Central memory CD8-positive, alpha-beta T cell (primary cell): ENCODE data around the gene FSTL4.
"Not testable (repeated sequence)": the region's sequence is repeated elsewhere in the genome, so short reads cannot be mapped to it uniquely, and the experiment has no call there.

Source experiments
- ATAC-seq: fragments of 150-1000 bp; cut with Tn5 transposase; replicated peaks from 2 replicates; pipeline ENCODE4 v1.10.0; 2022; ENCODE audit warnings: mild to moderate bottlenecking, moderate FRiP score, moderate number of reproducible peaks; ENCODE audit not compliant: poor library complexity, severe bottlenecking; ENCODE audit errors: extremely low read depth
- DNase-seq, 2 donors: peaks; one replicate each; pipeline ENCODE4 v3.0.0; 2021; ENCODE audit warnings: low spot score in 2 of 2
- H3K27ac Mint-ChIP-seq: one replicate; pipeline ENCODE4 v1.8.0; 2022; ENCODE audit warnings: low read depth, mild to moderate bottlenecking, moderate library complexity, mixed read lengths
- H3K27me3 Mint-ChIP-seq: one replicate; pipeline ENCODE4 v1.8.0; 2022; ENCODE audit warnings: mixed read lengths
- H3K36me3 Mint-ChIP-seq: one replicate; pipeline ENCODE4 v1.8.0; 2022; ENCODE audit warnings: mild to moderate bottlenecking, moderate library complexity, mixed read lengths; ENCODE audit not compliant: insufficient read depth
- H3K4me1 Mint-ChIP-seq: one replicate; pipeline ENCODE4 v1.8.0; 2022; ENCODE audit warnings: mixed read lengths
- H3K4me3 Mint-ChIP-seq: one replicate; pipeline ENCODE4 v1.8.0; 2022; ENCODE audit warnings: mild to moderate bottlenecking, moderate library complexity, mixed read lengths
- H3K9me3 Mint-ChIP-seq: one replicate; pipeline ENCODE4 v1.8.0; 2022; ENCODE audit warnings: mixed read lengths

Gene FSTL4

DNA sequence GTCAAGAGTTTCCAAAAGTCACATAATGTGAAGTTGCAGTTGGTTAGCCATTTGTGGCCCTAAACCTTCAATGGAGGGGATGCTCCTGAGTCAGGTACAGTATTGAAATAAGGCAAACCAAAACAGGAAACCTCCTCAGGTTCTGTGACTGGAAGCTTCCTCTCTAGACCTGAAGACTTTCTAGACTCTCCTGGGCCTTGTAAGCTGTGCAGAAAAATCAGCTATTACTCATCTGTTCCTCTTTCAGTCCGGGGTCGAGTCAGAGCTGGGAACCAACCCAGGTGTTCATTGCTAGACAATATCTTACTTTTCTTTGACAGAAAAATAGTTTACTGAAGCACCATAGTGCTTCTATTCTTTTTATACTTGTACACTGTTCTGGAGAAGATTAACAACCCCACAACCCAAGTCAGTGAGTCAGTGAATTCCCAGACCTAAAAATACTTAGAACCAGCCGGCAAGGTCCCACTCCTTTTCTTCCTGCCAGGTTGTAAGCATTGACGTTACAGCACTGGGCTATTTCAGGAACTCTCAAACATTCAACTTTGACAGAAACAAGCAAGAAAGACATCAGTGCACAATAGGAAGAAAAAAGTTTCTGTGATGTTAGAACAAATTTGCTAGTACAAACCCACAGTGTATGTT lies 47.3 kb downstream of the FSTL4 start:
- no peak overlapping the region for H3K4me3 Mint-ChIP-seq
- no peaks in the 10 kb centered on the region for H3K9me3 Mint-ChIP-seq
- H3K27me3 Mint-ChIP-seq: peaks cover 63% of the 10 kb centered on the region
- H3K4me1 Mint-ChIP-seq: no peaks in the 10 kb centered on the region
- no peaks in the 10 kb centered on the region for H3K36me3 Mint-ChIP-seq
- ATAC-seq: no peak
- no peak overlapping the region for H3K27ac Mint-ChIP-seq
- DNase-seq: no peak

GRCh38 chr5:133562554-133562953 lies 49.8 kb downstream of the FSTL4 start:
- no peak overlapping the region for H3K4me3 Mint-ChIP-seq
- H3K9me3 Mint-ChIP-seq: no peaks in the 10 kb centered on the region
- ATAC-seq: no peak

GRCh38 chr5:133559960-133560359 lies 52.4 kb downstream of the FSTL4 start:
- DNase-seq (no peak), ATAC-seq (no peak)
- Mint-ChIP-seq H3K4me3 (no peak overlapping the region), H3K36me3 (no peaks in the 10 kb centered on the region), H3K27me3 (peaks cover 69% of the 10 kb centered on the region), H3K27ac (no peak overlapping the region), H3K9me3 (no peaks in the 10 kb centered on the region), H3K4me1 (no peaks in the 10 kb centered on the region)

More at GRCh38 chr5:133562554-133562953, 49.8 kb downstream of the FSTL4 start:
- Mint-ChIP-seq H3K4me1 (no peaks in the 10 kb centered on the region), H3K27ac (no peak overlapping the region), H3K36me3 (no peaks in the 10 kb centered on the region), H3K27me3 (peaks cover 78% of the 10 kb centered on the region)
- DNase-seq: no peak

GRCh38 chr5:133556551-133556950 lies 55.8 kb downstream of the FSTL4 start:
- Mint-ChIP-seq H3K9me3 (no peaks in the 10 kb centered on the region), H3K27ac (no peak overlapping the region), H3K27me3 (peaks cover 68% of the 10 kb centered on the region), H3K36me3 (no peaks in the 10 kb centered on the region), H3K4me1 (no peaks in the 10 kb centered on the region), H3K4me3 (no peak overlapping the region)
- DNase-seq: no peak
- ATAC-seq: no peak

DNA sequence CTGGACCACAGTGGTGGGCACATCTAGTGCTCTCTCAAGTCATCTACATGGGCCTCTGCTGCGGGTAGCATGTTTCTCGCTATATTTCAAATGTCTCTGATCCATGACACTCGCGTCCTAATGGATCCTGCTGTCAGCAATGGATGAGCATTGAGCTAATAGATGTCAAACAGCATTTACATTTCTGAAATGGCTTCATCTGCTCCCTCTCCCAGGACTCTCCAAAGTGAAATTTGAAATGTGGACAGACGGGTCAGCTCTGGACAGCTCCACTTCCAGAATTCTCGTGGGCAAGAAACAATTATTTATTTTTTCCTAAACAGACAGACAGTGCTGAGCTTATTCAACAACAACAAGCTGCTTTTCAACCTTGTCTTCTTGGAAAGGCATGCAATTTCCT lies 58.1 kb downstream of the FSTL4 start:
- Mint-ChIP-seq H3K9me3 (no peaks in the 10 kb centered on the region), H3K36me3 (no peaks in the 10 kb centered on the region), H3K27ac (no peak overlapping the region), H3K4me3 (no peak overlapping the region), H3K27me3 (peaks cover 66% of the 10 kb centered on the region), H3K4me1 (no peaks in the 10 kb centered on the region)
- ATAC-seq (no peak), DNase-seq (no peak)

DNA sequence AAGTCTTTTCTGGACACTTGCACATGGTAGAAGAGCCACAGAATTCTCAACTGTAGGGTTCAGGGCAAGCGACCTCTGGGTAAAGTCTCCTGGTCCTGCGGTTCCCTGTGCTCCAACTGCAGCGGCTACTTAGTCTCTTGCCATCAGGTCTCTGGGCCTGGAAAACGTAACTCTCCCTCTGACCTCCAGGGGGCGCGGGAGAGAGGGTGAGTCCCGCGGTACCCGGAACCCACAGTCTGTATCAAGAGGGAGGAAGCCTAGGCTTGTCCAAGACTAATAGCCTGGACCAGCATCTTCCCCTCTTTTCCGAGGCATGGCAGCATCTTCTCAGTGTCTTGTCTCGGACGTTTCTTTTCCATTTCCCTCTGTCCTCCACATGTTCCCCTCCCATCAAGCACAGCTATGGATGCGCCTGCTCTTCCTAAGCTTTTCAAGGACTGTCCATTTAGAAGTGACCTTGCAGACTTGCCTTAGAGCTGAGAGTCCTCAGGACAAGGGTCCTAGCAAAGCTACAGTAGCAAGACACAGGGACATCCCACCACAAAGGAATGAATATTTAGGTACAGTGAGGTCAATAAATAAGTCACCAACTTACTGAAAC lies 59.3 kb downstream of the FSTL4 start:
- Mint-ChIP-seq H3K9me3 (no peaks in the 10 kb centered on the region), H3K27me3 (peaks cover 53% of the 10 kb centered on the region)
- peak; percentile 13 to 33 for DNase-seq

DNA sequence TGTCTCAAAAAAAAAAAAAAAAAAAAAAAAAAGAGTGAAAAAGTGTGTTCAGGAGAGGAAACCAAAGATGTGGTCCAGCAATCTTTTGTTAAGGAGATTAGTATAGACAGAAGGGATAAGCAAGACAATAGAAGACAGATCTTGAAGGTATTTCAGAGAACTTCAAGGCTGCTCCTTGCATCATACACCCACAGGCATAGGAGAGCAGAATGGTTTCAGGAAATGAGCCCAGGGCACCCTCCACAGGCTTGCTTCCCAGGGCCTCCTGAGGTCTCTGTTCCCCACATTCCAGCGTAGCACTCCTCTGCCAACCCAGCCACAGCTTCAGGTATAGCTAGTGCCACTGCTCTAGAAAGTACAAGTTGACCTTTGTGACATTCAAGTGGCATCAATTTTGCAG lies 65.8 kb downstream of the FSTL4 start:
- Mint-ChIP-seq H3K27ac (no peak overlapping the region), H3K4me3 (no peak overlapping the region), H3K36me3 (peaks cover 3% of the 10 kb centered on the region), H3K9me3 (no peaks in the 10 kb centered on the region), H3K27me3 (peaks cover 63% of the 10 kb centered on the region), H3K4me1 (no peaks in the 10 kb centered on the region)
- ATAC-seq (no peak), DNase-seq (no peak)

More for the DNA sequence above, 59.3 kb downstream of the FSTL4 start:
- Mint-ChIP-seq H3K27ac (no peak overlapping the region), H3K36me3 (no peaks in the 10 kb centered on the region), H3K4me1 (no peaks in the 10 kb centered on the region), H3K4me3 (no peak overlapping the region)
- ATAC-seq: no peak

DNA sequence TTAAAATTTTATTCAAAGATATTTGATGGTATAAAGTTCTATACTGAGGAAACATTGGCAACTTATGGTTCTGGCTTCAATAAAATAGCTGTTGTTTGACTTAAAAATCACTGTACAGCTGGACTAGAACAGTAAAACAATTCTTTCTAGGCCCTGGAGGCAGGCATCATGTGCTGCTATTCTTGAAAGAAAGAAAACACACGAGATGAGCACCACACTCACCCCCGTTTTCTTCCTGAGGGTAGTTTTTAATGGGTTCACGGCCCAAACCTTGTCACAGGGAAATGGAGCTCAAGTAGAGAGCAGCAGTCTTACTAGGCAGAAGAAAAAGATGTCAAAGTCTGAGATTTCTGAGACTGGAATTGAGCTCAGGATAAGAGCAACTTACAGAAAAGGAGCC lies 68.0 kb downstream of the FSTL4 start:
- no peak for ATAC-seq
- no peaks in the 10 kb centered on the region for H3K9me3 Mint-ChIP-seq
- no peaks in the 10 kb centered on the region for H3K4me1 Mint-ChIP-seq
- H3K4me3 Mint-ChIP-seq: no peak overlapping the region
- H3K36me3 Mint-ChIP-seq: peaks cover 3% of the 10 kb centered on the region
- peaks cover 75% of the 10 kb centered on the region for H3K27me3 Mint-ChIP-seq
- no peak for DNase-seq
- no peak overlapping the region for H3K27ac Mint-ChIP-seq

GRCh38 chr5:133539818-133540217 lies 72.5 kb downstream of the FSTL4 start:
- ATAC-seq (no peak), DNase-seq (no peak)
- H3K4me3 Mint-ChIP-seq: no peak overlapping the region
- peaks cover 3% of the 10 kb centered on the region for H3K36me3 Mint-ChIP-seq
- peaks cover 86% of the 10 kb centered on the region for H3K27me3 Mint-ChIP-seq
- no peak overlapping the region for H3K27ac Mint-ChIP-seq
- H3K9me3 Mint-ChIP-seq: no peaks in the 10 kb centered on the region
- H3K4me1 Mint-ChIP-seq: no peaks in the 10 kb centered on the region

DNA sequence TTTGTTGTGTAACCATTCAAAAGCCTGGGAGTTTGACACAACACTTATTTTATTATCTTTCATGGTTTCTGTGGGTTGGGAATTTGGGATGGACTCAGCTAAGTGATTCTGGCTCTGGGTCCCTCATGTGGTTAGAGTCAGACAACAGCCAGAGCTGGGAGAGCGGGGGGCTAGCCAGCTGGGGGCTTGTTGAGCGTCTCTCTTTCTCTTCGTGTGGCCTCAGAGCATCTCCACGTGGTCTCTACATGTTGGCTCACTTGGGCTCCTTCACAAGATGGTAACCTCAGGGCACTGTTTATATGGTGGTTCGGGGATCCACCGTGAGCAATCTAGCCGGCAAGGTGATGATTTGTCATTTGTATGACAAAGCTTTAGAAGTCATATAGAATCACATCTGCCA lies 73.6 kb downstream of the FSTL4 start:
- Mint-ChIP-seq H3K36me3 (peaks cover 1% of the 10 kb centered on the region), H3K27me3 (peaks cover 85% of the 10 kb centered on the region), H3K4me1 (no peaks in the 10 kb centered on the region), H3K9me3 (no peaks in the 10 kb centered on the region), H3K27ac (no peak overlapping the region), H3K4me3 (no peak overlapping the region)
- DNase-seq (no peak), ATAC-seq (no peak)

- not testable (repeated sequence) for H3K27ac Mint-ChIP-seq, H3K36me3 Mint-ChIP-seq, ATAC-seq, DNase-seq, H3K4me3 Mint-ChIP-seq, H3K9me3 Mint-ChIP-seq, H3K4me1 Mint-ChIP-seq
- peaks cover 53% of the 10 kb centered on the region for H3K27me3 Mint-ChIP-seq
Measured at GRCh38 chr5:133535241-133535929, 77.0 kb downstream of the FSTL4 start.

- no peak overlapping the region for H3K4me3 Mint-ChIP-seq
- H3K27ac Mint-ChIP-seq: no peak overlapping the region
- H3K9me3 Mint-ChIP-seq: no peaks in the 10 kb centered on the region
- peaks cover 44% of the 10 kb centered on the region for H3K27me3 Mint-ChIP-seq
- DNase-seq: no peak
- no peaks in the 10 kb centered on the region for H3K36me3 Mint-ChIP-seq
- no peak for ATAC-seq
- H3K4me1 Mint-ChIP-seq: no peaks in the 10 kb centered on the region
Measured at GRCh38 chr5:133534566-133534965, 77.8 kb downstream of the FSTL4 start.

DNA sequence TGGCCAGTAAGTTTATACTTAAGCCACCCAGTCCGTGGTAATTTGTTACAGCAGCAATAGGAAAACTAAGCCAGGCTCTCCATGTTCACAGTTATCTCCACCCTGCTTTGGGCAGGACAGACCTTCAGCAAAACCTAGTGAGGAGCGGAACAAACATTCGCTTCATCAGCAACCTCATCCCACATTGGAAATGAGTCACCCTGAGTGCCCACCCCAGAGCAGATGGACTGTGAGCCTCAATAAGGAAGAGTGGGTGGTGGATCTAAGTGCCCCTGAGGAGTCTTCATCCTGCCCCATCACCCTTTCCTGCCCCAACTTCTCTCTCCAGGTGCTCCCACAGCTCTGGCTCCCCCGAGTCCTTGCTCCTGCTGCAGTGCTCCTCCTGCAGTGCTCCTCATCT lies 78.8 kb downstream of the FSTL4 start:
- H3K4me1 Mint-ChIP-seq: no peaks in the 10 kb centered on the region
- H3K36me3 Mint-ChIP-seq: no peaks in the 10 kb centered on the region
- DNase-seq (no peak), ATAC-seq (no peak)
- H3K9me3 Mint-ChIP-seq: no peaks in the 10 kb centered on the region
- no peak overlapping the region for H3K4me3 Mint-ChIP-seq
- no peak overlapping the region for H3K27ac Mint-ChIP-seq
- peaks cover 34% of the 10 kb centered on the region for H3K27me3 Mint-ChIP-seq
